OCI-LY3 (cell line): ENCODE results near the gene PLTP.

ENCODE experiments used
- H2AFZ ChIP-seq: fragments of 200-600, 300-600 bp; shearing (Covaris generic); 2 replicates; pipeline ENCODE4 v1.6.0; 2014; ENCODE audit warnings: antibody characterized with exemption, low read depth, low read length
- H3K27ac ChIP-seq: fragments of 200-600, 300-600 bp; sonication (generic); 2 replicates; pipeline ENCODE4 v1.5.1; 2014; ENCODE audit warnings: mild to moderate bottlenecking, low read length, moderate library complexity, mixed read lengths
- H3K27me3 ChIP-seq: fragments of 200-600, 300-600 bp; sonication (generic); 2 replicates; pipeline ENCODE4 v1.6.1; 2014; ENCODE audit warnings: low read depth, low read length, mixed read lengths
- H3K36me3 ChIP-seq: fragments of 200-600, 300-600 bp; sonication (generic); replicated peaks from 2 replicates; pipeline ENCODE3; 2014; ENCODE audit warnings: low read depth, low read length, mixed read lengths
- H3K4me1 ChIP-seq: fragments of 300-600, 200-600 bp; sonication (generic); 2 replicates; pipeline ENCODE4 v1.6.1; 2014; ENCODE audit warnings: low read length, mixed read lengths
- H3K4me2 ChIP-seq: fragments of 200-600, 300-600 bp; sonication (generic); 2 replicates; pipeline ENCODE4 v1.6.1; 2014; ENCODE audit warnings: low read length, mixed read lengths
- H3K4me3 ChIP-seq: fragments of 300-600, 200-600 bp; sonication (generic); 2 replicates; pipeline ENCODE4 v1.5.1; 2014; ENCODE audit warnings: antibody characterized with exemption, mild to moderate bottlenecking, low read length, moderate library complexity
- H3K79me2 ChIP-seq: fragments of 300-600, 200-600 bp; shearing (Covaris generic); 2 replicates; pipeline ENCODE4 v1.6.1; 2014; ENCODE audit warnings: mild to moderate bottlenecking, low read length, mixed read lengths
- H3K9ac ChIP-seq: fragments of 300-600, 200-600 bp; shearing (Covaris generic); 2 replicates; pipeline ENCODE4 v1.6.0; 2014; ENCODE audit warnings: mild to moderate bottlenecking, low read length, moderate library complexity
- H3K9me3 ChIP-seq: fragments of 200-600, 300-600 bp; shearing (Covaris generic); 2 replicates; pipeline ENCODE4 v1.6.1; 2014; ENCODE audit warnings: low read length, mixed read lengths; ENCODE audit not compliant: insufficient read depth
- H4K20me1 ChIP-seq: fragments of 200-600, 300-600 bp; sonication (generic); 2 replicates; pipeline ENCODE4 v1.6.1; 2016; ENCODE audit warnings: low read length, mixed read lengths; ENCODE audit not compliant: insufficient read depth
- CTCF ChIP-seq: fragments of 200-600, 300-600 bp; sonication (generic); IDR thresholded peaks from 2 replicates; pipeline ENCODE4 v1.5.1; 2014; ENCODE audit warnings: antibody characterized with exemption, low read length, low read depth
- EZH2phosphoT487 ChIP-seq: fragments of 200-600 bp; shearing (Covaris generic); IDR thresholded peaks from 2 replicates; pipeline ENCODE4 v1.6.1; 2018; ENCODE audit warnings: antibody characterized with exemption, mixed run types, low read depth

PLTP gene

GRCh38 chr20:45859916-45860315, 52.0 kb downstream of the PLTP start:
- Histone ChIP-seq H3K9me3 (no peaks in the 10 kb centered on the region), H3K27me3 (no peaks in the 10 kb centered on the region), H3K36me3 (peaks cover 2% of the 10 kb centered on the region), H2AFZ (no peak overlapping the region), H4K20me1 (no peaks in the 10 kb centered on the region), H3K4me3 (no peak overlapping the region), H3K9ac (no peak overlapping the region), H3K79me2 (peaks cover 17% of the 10 kb centered on the region), H3K4me2 (no peak overlapping the region), H3K27ac (no peak overlapping the region), H3K4me1 (peaks cover 15% of the 10 kb centered on the region)
- TF ChIP-seq EZH2phosphoT487: no peak
- TF ChIP-seq CTCF: no peak

GRCh38 chr20:45857882-45858216, 54.1 kb downstream of the PLTP start:
- Histone ChIP-seq H3K4me2 (peak overlapping the region; percentile 75), H3K79me2 (peaks cover 17% of the 10 kb centered on the region), H3K9ac (peak overlapping the region; percentile 81), H2AFZ (peak overlapping the region; percentile 96), H3K27ac (peak overlapping the region; percentile 63), H4K20me1 (no peaks in the 10 kb centered on the region), H3K36me3 (peaks cover 7% of the 10 kb centered on the region), H3K9me3 (no peaks in the 10 kb centered on the region), H3K4me3 (peak overlapping the region; percentile 82), H3K4me1 (peaks cover 15% of the 10 kb centered on the region), H3K27me3 (no peaks in the 10 kb centered on the region)
- TF ChIP-seq EZH2phosphoT487 (no peak), CTCF (no peak)

GRCh38 chr20:45857114-45857881, 54.7 kb downstream of the PLTP start, which contains the start of the genes ACOT8 and ZSWIM3:
TSS of gene ACOT8 (minus strand) at chr20:45857392. CDS start at chr20:45857315, 77 bp downstream.
TSS of gene ZSWIM3 (plus strand) at chr20:45857614. CDS start at chr20:45857826, 212 bp downstream.
- peak within 1 kb of the TSS; percentile 98 for H3K4me2 ChIP-seq
- H4K20me1 ChIP-seq: no peaks in the 10 kb centered on the region
- peak within 1 kb of the TSS; percentile 63 for H3K27ac ChIP-seq
- peak within 1 kb of the TSS; percentile 96 for H2AFZ ChIP-seq
- peaks cover 7% of the 10 kb centered on the region for H3K36me3 ChIP-seq
- peaks cover 17% of the 10 kb centered on the region for H3K79me2 ChIP-seq
- TF ChIP-seq EZH2phosphoT487 (no peak), CTCF (no peak)
- H3K27me3 ChIP-seq: no peaks in the 10 kb centered on the region
- peak within 1 kb of the TSS; percentile 82 for H3K4me3 ChIP-seq
- H3K9ac ChIP-seq: peak within 1 kb of the TSS; percentile 81
- H3K9me3 ChIP-seq: no peaks in the 10 kb centered on the region
- peaks cover 15% of the 10 kb centered on the region for H3K4me1 ChIP-seq

- Histone ChIP-seq H3K4me1 (peaks cover 13% of the 10 kb centered on the region), H3K9me3 (no peaks in the 10 kb centered on the region), H3K79me2 (peaks cover 16% of the 10 kb centered on the region), H2AFZ (no peak overlapping the region), H3K27ac (no peak overlapping the region), H3K27me3 (no peaks in the 10 kb centered on the region), H3K4me2 (no peak overlapping the region), H4K20me1 (no peaks in the 10 kb centered on the region), H3K36me3 (peaks cover 7% of the 10 kb centered on the region), H3K4me3 (no peak overlapping the region), H3K9ac (no peak overlapping the region)
- TF ChIP-seq EZH2phosphoT487 (no peak), CTCF (no peak)
Measured at GRCh38 chr20:45853484-45853883, 58.5 kb downstream of the PLTP start.
